GM21619 (cell line): Measurements from ENCODE around the gene KLK15.

Experiments
- ATAC-seq: cut with Tn5 transposase; IDR thresholded peaks from one replicate; pipeline ENCODE4 v1.9.1; 2021; ENCODE audit not compliant: unreplicated experiment

Gene KLK15

DNA sequence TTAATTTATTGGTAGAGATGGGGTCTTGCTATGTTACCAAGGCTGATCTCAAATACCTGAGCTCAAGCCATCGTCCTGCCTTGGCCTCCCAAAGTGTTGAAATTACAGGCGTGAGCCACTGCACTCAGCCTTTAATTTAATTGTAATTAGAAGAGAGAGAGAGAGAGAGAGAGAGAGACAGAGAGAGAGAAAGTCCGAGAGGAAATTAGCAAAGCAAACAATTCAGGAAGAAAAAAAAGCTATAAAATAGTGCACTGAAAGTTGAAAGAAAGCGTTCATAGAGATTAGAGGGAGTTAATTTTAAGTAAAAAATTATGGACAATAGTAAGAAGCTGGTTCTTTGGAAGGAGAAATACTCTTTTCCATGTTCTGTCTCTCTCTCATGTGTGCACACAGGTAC lies 56.1 kb downstream of the KLK15 start:
- no peak for ATAC-seq

DNA sequence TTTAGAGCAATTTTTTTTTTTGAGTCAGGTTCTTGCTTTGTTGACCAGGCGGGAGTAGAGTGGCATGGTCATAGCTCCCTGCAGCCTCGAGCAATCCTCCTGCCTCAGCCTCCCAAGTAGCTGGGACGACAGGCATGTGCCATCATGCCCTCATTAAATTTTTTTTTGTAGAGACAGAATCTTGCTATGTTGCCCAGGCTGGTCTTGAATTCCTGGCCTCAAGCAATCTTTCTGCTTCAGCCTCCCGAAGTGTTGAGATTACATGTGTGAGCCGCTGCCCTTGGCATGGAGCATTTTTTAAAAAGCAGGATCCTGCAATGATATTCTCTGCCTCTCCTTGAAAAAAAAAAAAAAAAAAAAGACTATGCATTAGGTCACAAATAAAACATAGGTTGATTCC lies 57.2 kb downstream of the KLK15 start:
- no peak for ATAC-seq
